ENCODE data around the gene ASAP2.

DNA sequence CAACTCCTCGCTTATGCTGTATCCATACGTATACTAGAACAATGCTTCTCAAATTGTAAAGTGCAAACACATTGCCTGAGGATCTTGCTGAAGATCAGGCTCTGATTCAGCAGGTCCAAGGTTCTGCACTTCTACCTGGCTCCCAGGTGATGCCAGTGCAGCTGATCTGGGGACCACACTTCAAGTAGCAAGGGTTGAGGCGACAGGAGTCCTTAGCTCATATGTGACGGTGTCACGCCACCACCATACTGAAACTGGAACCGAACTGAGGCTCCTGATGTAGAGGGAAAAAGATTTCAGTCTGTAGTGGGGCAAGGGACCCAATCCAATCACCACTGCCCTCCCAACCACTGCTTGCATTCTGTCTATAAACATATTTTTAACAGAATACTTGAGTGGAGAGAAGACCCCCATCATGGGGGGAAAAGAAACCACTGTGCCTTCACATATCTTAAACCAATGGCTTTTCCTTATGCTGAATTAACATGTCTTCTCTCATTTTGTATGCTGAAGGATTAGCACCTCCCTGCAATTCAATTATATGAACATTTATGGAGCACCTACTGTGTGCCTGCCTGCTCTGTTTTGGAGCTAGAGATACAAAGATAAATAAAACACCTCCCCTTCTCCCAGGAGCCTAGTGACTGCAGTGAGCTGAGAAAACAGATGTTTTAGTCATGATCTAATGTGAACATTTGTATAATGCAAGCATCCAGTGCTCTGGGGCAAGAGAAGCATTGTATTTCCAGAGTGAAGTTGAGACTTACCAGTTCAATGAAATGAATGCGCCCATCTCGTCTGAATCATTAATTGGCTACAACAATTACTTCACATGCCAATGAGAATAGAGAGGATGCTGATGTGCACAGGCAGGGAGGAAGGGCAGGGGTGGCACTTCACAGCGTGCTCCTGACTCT lies 6.6 kb upstream of the ASAP2 start:
- no peak for TF ChIP-seq POLR2AphosphoS5 (IDR thresholded peaks at IDR 0.05; ENCODE audit: borderline replicate concordance, low read depth, low read length)
- TF ChIP-seq EZH2 (IDR thresholded peaks at IDR 0.05): no peak

All from SK-N-MC (cell line).